Body of pancreas (tissue), 4 donors: Measurements from ENCODE around the gene GRID2IP. TPM values are rescaled to one million over a fixed set of nuclear protein-coding genes. Genes with fewer than 3 reads are reported as not detected.
A peak's percentile ranks its signal among the peaks of the same experiment; 100 is the strongest.

Experiments
- ATAC-seq: fragments of 150-250 bp; one replicate; pipeline ENCODE4 v1.9.1; 2016
- DNase-seq, 4 donors: peaks; one replicate each; pipeline ENCODE4 v3.0.0-alpha.2; 2019
- H3K27ac ChIP-seq, 4 donors: fragments of 200-600 bp; sonication (generic); 1 replicate in 3 of 4; 2 replicates in 1 of 4; pipeline versions ENCODE4 v1.5.1 to v1.6.1; 2016 to 2019; ENCODE audit warnings: mild to moderate bottlenecking in 1 of 4, mixed read lengths in 1 of 4, moderate library complexity in 1 of 4
- H3K27me3 ChIP-seq, 2 donors: fragments of 200-600 bp; sonication (generic); one replicate each; pipeline ENCODE4 v1.6.0; 2016; ENCODE audit warnings: mild to moderate bottlenecking in 1 of 2
- H3K36me3 ChIP-seq, 2 donors: fragments of 200-600 bp; sonication (generic); replicated peaks in 1 of 2; 2 replicates each; pipeline ENCODE4 v1.5.1; 2016; ENCODE audit warnings: low read depth in 2 of 2; ENCODE audit not compliant: insufficient read depth in 1 of 2
- H3K4me1 ChIP-seq: fragments of 200-600 bp; sonication (generic); one replicate; pipeline ENCODE4 v1.6.0; 2016
- H3K4me3 ChIP-seq, 2 donors: fragments of 200-600 bp; sonication (generic); 1 replicate in 1 of 2; 2 replicates in 1 of 2; pipeline ENCODE4 v1.5.1; 2016 to 2019
- H3K9me3 ChIP-seq, 3 donors: fragments of 200-600 bp; sonication (generic); 1 replicate in 2 of 3; 2 replicates in 1 of 3; pipeline ENCODE4 v1.5.1; 2016
- POLR2A ChIP-seq, 3 donors: fragments of 450-650 bp; IDR thresholded peaks; one replicate each; pipeline ENCODE4 v1.6.1; 2016; ENCODE audit warnings: antibody characterized with exemption in 3 of 3, mild to moderate bottlenecking in 2 of 3
- WGBS, 2 donors: methylation state at CpG; one replicate each; pipeline ENCODE4 v1.1.5; 2017; 5-methylcytosine and 5-hydroxymethylcytosine counted together
- intact Hi-C: fragments of 100-400 bp; cut with DNase I; formaldehyde crosslinking; loops from one replicate; pipeline ENCODE4 v1.15.1; 2023
- total RNA-seq, 2 donors: library from RNA; depleted of rRNA; stranded (reverse); fragments of >200 nt; gene quantifications; one replicate each; pipeline ENCODE4 v1.1.0, GENCODE V29; 2016
- TF ChIP-seq, protein P1 (sequence below), 7 experiments: fragments of 450-650 bp in 4 of 7; fragments of 200-600 bp in 3 of 7; sonication (generic) in 3 of 7; IDR thresholded peaks; one replicate each; pipeline ENCODE4 v1.5.1; 2016 to 2019; ENCODE audit warnings: antibody characterized with exemption in 7 of 7

The GRID2IP gene
- total RNA-seq, 2 donors from 2014 or later: 1.0 to 1.6 TPM

DNA sequence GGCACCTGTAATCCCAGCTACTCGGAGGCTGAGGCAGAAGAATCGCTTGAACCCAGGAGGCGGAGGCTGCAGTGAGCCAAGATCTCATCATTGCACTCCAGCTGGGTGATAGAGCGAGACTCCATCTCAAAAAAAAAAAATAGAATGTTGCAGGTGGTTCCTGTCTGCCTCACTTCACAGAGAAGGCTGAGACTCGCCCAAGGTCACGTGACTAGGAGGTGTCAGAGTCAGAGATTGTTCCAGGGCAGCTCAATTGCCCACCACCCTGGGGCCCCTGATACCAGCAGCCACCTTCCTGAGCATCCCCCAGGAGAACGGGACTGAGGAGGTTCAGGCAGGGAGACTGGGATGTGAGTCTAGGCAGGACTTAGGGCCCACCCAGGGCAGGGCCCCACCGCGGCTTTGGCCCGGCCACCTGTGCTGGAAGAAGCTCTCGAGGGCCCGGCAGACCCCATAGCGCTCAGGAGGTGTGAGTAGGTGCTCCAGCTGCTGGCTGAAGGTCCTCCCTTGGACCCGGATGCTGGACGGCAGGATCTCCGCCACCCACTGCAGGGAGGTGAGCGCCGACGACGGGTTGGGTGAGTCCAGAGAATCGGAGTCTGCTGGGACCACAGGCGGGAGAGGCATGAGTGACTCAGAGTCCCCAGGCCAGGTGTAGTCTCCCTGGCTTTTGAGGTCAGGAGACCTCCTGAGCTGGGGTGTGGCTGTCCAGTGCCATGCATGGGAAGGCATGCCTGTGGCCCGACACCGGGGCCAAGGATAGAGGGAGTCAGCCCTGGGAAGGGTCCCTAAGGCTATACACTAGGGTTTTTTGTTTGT is 30.9 kb downstream of the GRID2IP start:
- intact Hi-C loops: no loop called here

DNA sequence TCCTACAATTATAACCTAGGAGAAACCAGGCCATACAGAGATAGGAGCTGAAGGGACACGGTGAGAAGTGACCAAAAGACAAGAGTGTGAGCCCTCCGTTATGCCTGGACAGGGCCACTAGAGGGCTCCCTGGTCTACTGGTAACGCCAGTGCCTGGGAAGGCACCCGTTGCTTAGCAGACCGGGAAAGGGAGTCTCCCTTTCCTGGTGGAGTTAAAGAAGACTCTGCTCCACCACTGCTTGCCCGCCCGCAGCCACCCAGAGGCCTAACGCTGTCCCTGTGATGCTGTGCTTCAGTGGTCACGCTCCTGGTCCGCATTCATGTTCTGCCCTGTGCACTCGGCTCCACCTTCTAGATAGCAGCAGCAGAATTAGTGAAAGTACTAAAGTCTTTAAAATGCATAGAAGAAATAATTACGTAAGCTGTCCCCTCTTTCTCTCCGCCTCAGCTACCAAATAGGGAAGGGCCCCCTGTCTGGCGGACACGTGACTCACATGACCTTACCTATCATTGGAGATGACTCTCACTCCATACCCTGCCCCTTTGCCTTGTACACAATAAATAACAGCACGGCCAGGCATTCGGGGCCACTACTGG is 34.8 kb downstream of the GRID2IP start:
- Histone ChIP-seq H3K27ac (no peak overlapping the region), H3K4me3 (no peak overlapping the region), H3K36me3 (no peaks in the 10 kb centered on the region), H3K4me1 (peaks cover 5% of the 10 kb centered on the region), H3K27me3 (no peaks in the 10 kb centered on the region), H3K9me3 (no peaks in the 10 kb centered on the region)
- DNase-seq (peak; percentile 85 to 91 (median 89)), ATAC-seq (peak; percentile 93)
- 6 to 11% methylated on average over 14 to 17 of the region's 17 CpGs for WGBS, 2 donors
- TF ChIP-seq, protein P1, sequence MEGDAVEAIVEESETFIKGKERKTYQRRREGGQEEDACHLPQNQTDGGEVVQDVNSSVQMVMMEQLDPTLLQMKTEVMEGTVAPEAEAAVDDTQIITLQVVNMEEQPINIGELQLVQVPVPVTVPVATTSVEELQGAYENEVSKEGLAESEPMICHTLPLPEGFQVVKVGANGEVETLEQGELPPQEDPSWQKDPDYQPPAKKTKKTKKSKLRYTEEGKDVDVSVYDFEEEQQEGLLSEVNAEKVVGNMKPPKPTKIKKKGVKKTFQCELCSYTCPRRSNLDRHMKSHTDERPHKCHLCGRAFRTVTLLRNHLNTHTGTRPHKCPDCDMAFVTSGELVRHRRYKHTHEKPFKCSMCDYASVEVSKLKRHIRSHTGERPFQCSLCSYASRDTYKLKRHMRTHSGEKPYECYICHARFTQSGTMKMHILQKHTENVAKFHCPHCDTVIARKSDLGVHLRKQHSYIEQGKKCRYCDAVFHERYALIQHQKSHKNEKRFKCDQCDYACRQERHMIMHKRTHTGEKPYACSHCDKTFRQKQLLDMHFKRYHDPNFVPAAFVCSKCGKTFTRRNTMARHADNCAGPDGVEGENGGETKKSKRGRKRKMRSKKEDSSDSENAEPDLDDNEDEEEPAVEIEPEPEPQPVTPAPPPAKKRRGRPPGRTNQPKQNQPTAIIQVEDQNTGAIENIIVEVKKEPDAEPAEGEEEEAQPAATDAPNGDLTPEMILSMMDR (IDR thresholded peaks at IDR 0.05): peak; percentile 79 to 90 (median 87)
- no peak for TF ChIP-seq POLR2A (IDR thresholded peaks at IDR 0.05)
- intact Hi-C loops: no loop called here

More for the DNA sequence above, 30.9 kb downstream of the GRID2IP start:
- Histone ChIP-seq H3K36me3 (no peaks in the 10 kb centered on the region), H3K27me3 (no peaks in the 10 kb centered on the region), H3K4me3 (no peak overlapping the region), H3K27ac (no peak overlapping the region), H3K4me1 (peaks cover 5% of the 10 kb centered on the region), H3K9me3 (no peaks in the 10 kb centered on the region)
- WGBS, 2 donors: 60 to 66% methylated on average over 9 to 24 of the region's 24 CpGs
- TF ChIP-seq POLR2A (IDR thresholded peaks at IDR 0.05): no peak
- TF ChIP-seq, protein P1 (IDR thresholded peaks at IDR 0.05): no peak
- DNase-seq (no peak), ATAC-seq (no peak)

DNA sequence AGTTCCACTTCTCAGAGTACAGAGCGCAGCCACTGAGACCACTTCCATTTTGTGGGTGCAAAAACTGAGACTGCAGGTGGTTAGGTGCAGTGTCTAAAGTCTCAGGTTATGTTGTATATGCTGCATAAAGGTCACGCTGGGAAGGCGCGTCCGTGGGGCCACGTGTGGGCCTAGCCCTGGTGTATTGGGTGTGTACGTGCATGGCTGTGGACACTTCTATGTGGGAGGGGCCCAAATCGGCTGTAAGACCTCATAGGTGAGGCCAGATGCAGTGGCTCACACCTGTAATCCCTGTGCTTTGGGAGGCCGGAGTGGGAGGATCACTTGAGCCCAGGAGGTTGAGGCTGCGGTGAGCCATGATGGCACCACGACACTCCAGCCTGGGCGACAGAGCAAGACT is 37.7 kb downstream of the GRID2IP start:
- peaks cover 5% of the 10 kb centered on the region for H3K4me1 ChIP-seq
- no peak for TF ChIP-seq POLR2A (IDR thresholded peaks at IDR 0.05)
- TF ChIP-seq, protein P1 (IDR thresholded peaks at IDR 0.05): no peak
- WGBS, 2 donors: 76 to 84% methylated on average over 10 to 12 of the region's 12 CpGs
- no peaks in the 10 kb centered on the region for H3K9me3 ChIP-seq
- intact Hi-C loops: no loop called here
- no peaks in the 10 kb centered on the region for H3K36me3 ChIP-seq
- H3K27me3 ChIP-seq: no peaks in the 10 kb centered on the region
- ATAC-seq (no peak), DNase-seq (no peak)
- H3K27ac ChIP-seq: no peak overlapping the region
- H3K4me3 ChIP-seq: no peak overlapping the region

DNA sequence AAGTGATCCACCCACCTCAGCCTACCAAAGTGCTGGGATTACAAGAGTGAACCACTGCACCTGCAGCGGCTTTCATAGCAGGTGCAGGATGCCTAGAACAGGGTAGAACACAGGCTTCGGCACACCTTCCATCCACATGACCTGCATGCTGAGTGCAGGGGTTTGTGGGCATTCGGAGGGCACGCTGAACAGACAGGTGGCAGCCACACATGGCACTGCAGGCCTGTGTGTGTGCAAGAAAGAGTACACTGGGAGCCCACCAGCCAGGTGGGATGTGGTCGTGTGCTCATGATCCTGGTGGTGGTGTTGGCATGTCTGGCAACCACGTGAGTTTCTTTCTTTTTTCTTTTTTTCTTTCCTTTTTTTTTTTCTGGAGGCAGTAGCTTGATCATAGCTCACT is 38.4 kb downstream of the GRID2IP start:
- Histone ChIP-seq H3K27ac (no peak overlapping the region), H3K36me3 (no peaks in the 10 kb centered on the region), H3K4me1 (peaks cover 5% of the 10 kb centered on the region), H3K4me3 (no peak overlapping the region), H3K27me3 (no peaks in the 10 kb centered on the region), H3K9me3 (no peaks in the 10 kb centered on the region)
- intact Hi-C loops: no loop called here
- ATAC-seq (no peak), DNase-seq (no peak)
- no peak for TF ChIP-seq POLR2A (IDR thresholded peaks at IDR 0.05)
- TF ChIP-seq, protein P1 (IDR thresholded peaks at IDR 0.05): no peak
- 75 to 85% methylated on average over 6 of the region's 6 CpGs for WGBS, 2 donors
